ENCODE data around the gene CSKMT. TPM values are rescaled to one million over a fixed set of nuclear protein-coding genes. Genes with fewer than 3 reads are reported as not detected.
A peak's percentile ranks its signal among the peaks of the same experiment; 100 is the strongest.
"Not testable (repeated sequence)": the region's sequence is repeated elsewhere in the genome, so short reads cannot be mapped to it uniquely, and the experiment has no call there.

Gene CSKMT
- total and polyA plus RNA-seq, 10 donors = 3.0 to 59.4 (median 15.1) TPM

- Histone ChIP-seq H3K27me3 (replicated peaks in 1 of 7) (peaks cover 6 to 23% (median 16%) of the 10 kb centered on the region in 7 donors), H3K36me3 (peaks cover 3 to 52% (median 30%) of the 10 kb centered on the region in 6 donors), H3K4me1 (peaks cover 0 to 15% (median 6%) of the 10 kb centered on the region in 6 donors), H3K4me3 (no peak within 1 kb of the TSS), H3K9me3 (no peaks in the 10 kb centered on the region), H3K27ac (no peak within 1 kb of the TSS)
- WGBS, 5 donors = 68 to 85% (median 78%) methylated on average over 11 of the region's 11 CpGs
- no peak for DNase-seq
- no peak for TF ChIP-seq POLR2AphosphoS5 (IDR thresholded peaks at IDR 0.05)
- TF ChIP-seq CTCF (IDR thresholded peaks at IDR 0.05 in 8 of 11, conservative IDR thresholded peaks at IDR 0.05 in 3 of 11) = no peak
- no peak for TF ChIP-seq POLR2A (IDR thresholded peaks at IDR 0.05)
- intact Hi-C loops (cut with DNase I; ENCODE audit: low total_unique reads) = loop anchor here (10.0 kb wide), 2 partner anchors 265 to 295 kb away; no protein-coding TSS in a partner anchor
These were observed 24.5 kb downstream of the CSKMT start, which contains the start of gene LRRN4CL for GRCh38 chr11:62689421-62690183. Gene LRRN4CL, minus strand, starts transcription at chr11:62689530. Its CDS starts 1,022 bp downstream, at chr11:62688508.

- not testable (repeated sequence) for H3K9me3 ChIP-seq; DNase-seq; H3K27me3 ChIP-seq (replicated peaks in 1 of 7); H3K4me1 ChIP-seq; H3K27ac ChIP-seq; H3K4me3 ChIP-seq
- intact Hi-C loops (cut with DNase I; ENCODE audit: low total_unique reads) = loop anchor here (10.0 kb wide), 2 partner anchors 269 to 299 kb away; no protein-coding TSS in a partner anchor
- H3K36me3 ChIP-seq = peaks cover 3 to 52% (median 30%) of the 10 kb centered on the region in 6 donors
- WGBS, 5 donors = 69 to 94% (median 75%) methylated on average over 4 of the region's 4 CpGs
These were observed 28.5 kb downstream of the CSKMT start for GRCh38 chr11:62693624-62694023.

GRCh38 chr11:62694455-62695167, 29.5 kb downstream of the CSKMT start:
- intact Hi-C loops (cut with DNase I; ENCODE audit: low total_unique reads) = loop anchor here (10.0 kb wide), 2 partner anchors 270 to 300 kb away; no protein-coding TSS in a partner anchor
- peaks cover 3 to 47% (median 30%) of the 10 kb centered on the region in 6 donors for H3K36me3 ChIP-seq
- H3K9me3 ChIP-seq = no peaks in the 10 kb centered on the region
- no peak overlapping the region for H3K27ac ChIP-seq
- TF ChIP-seq POLR2A (IDR thresholded peaks at IDR 0.05) (no peak), POLR2AphosphoS5 (IDR thresholded peaks at IDR 0.05) (peak in 1 of 3 donors; percentile 56), CTCF (IDR thresholded peaks at IDR 0.05 in 8 of 11, conservative IDR thresholded peaks at IDR 0.05 in 3 of 11) (peak; percentile 51 to 92 (median 81))
- H3K27me3 ChIP-seq (replicated peaks in 1 of 7) = no peaks in the 10 kb centered on the region
- H3K4me1 ChIP-seq = peaks cover 0 to 9% (median 6%) of the 10 kb centered on the region in 6 donors
- DNase-seq = peak; percentile 90
- H3K4me3 ChIP-seq = no peak overlapping the region
- 45 to 57% (median 52%) methylated on average over 14 of the region's 14 CpGs for WGBS, 5 donors

- H3K9me3 ChIP-seq = no peaks in the 10 kb centered on the region
- no peak for DNase-seq
- WGBS, 5 donors = 62 to 83% (median 76%) methylated on average over 8 to 11 of the region's 11 CpGs
- H3K4me1 ChIP-seq = peaks cover 15 to 45% (median 22%) of the 10 kb centered on the region in 6 donors
- H3K36me3 ChIP-seq = peaks cover 0 to 25% (median 3%) of the 10 kb centered on the region in 6 donors
- TF ChIP-seq CTCF (IDR thresholded peaks at IDR 0.05 in 8 of 11, conservative IDR thresholded peaks at IDR 0.05 in 3 of 11) = no peak
- no peak for TF ChIP-seq POLR2AphosphoS5 (IDR thresholded peaks at IDR 0.05)
- no peak for TF ChIP-seq POLR2A (IDR thresholded peaks at IDR 0.05)
- H3K27ac ChIP-seq = peak overlapping the region in 3 of 8 donors; percentile 33 to 56 (median 38)
- intact Hi-C loops (cut with DNase I; ENCODE audit: low total_unique reads) = no loop called here
- H3K4me3 ChIP-seq = no peak overlapping the region
- no peaks in the 10 kb centered on the region for H3K27me3 ChIP-seq (replicated peaks in 1 of 7)
These were observed 37.1 kb downstream of the CSKMT start for GRCh38 chr11:62702246-62702645.

- DNase-seq; H3K4me3 ChIP-seq; H3K27me3 ChIP-seq (replicated peaks in 1 of 7); intact Hi-C loops (cut with DNase I; ENCODE audit: low total_unique reads); H3K9me3 ChIP-seq: not testable (repeated sequence)
- Histone ChIP-seq H3K27ac (peak overlapping the region in 1 of 8 donors; percentile 1), H3K4me1 (peaks cover 26 to 62% (median 37%) of the 10 kb centered on the region in 6 donors), H3K36me3 (peaks cover 0 to 25% (median 3%) of the 10 kb centered on the region in 6 donors)
- 66 to 87% (median 81%) methylated on average over 4 of the region's 4 CpGs for WGBS, 5 donors
These were observed 38.8 kb downstream of the CSKMT start for GRCh38 chr11:62703921-62704320.
